GM06990 (cell line): ENCODE measurements around the gene OR2F1.

ENCODE experiments used
- DNase-seq: peaks from one replicate; pipeline ENCODE4 v3.0.0-alpha.2; 2011; ENCODE audit not compliant: insufficient read length; ENCODE audit errors: extremely low read depth
- H3K27me3 ChIP-seq: replicated peaks from 2 replicates; pipeline ENCODE4 v1.6.0; 2011; ENCODE audit warnings: low read length; ENCODE audit not compliant: control insufficient read depth, insufficient read depth
- H3K36me3 ChIP-seq: 2 replicates; pipeline ENCODE4 v1.5.1; 2011; ENCODE audit warnings: low read length; ENCODE audit not compliant: control insufficient read depth, insufficient read depth
- H3K4me3 ChIP-seq: replicated peaks from 2 replicates; pipeline ENCODE4 v1.5.1; 2011; ENCODE audit warnings: low read depth, mild to moderate bottlenecking, control low read depth, low read length
- TF ChIP-seq, protein P1 (sequence below): IDR thresholded peaks from 2 replicates; pipeline ENCODE4 v1.5.1; 2011; ENCODE audit warnings: low read length, control low read depth, mild to moderate bottlenecking, inconsistent platforms; ENCODE audit not compliant: insufficient read depth, poor library complexity, severe bottlenecking

OR2F1 gene

DNA sequence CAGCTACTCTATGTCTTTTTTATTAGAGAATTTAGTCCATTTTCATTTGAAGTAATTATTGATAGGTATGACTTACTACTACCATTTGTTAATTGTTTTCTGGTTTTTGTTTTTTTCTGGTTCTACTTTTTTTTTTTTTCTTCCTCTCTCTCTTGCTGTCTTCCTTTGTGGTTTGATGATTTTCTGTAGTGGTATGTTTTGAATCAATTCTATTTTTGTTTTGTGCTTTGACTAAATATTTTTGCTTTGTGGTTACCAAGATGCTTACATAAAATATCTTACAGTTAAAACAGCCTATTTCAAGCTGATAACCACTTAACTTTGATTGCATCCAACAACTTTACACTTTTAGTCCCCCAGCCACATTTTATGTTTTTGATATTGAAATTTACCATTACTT lies 22.9 kb upstream of the OR2F1 start:
- no peaks in the 10 kb centered on the region for H3K36me3 ChIP-seq
- no peak for DNase-seq
- no peaks in the 10 kb centered on the region for H3K27me3 ChIP-seq
- H3K4me3 ChIP-seq: no peak overlapping the region
- TF ChIP-seq, protein P1, sequence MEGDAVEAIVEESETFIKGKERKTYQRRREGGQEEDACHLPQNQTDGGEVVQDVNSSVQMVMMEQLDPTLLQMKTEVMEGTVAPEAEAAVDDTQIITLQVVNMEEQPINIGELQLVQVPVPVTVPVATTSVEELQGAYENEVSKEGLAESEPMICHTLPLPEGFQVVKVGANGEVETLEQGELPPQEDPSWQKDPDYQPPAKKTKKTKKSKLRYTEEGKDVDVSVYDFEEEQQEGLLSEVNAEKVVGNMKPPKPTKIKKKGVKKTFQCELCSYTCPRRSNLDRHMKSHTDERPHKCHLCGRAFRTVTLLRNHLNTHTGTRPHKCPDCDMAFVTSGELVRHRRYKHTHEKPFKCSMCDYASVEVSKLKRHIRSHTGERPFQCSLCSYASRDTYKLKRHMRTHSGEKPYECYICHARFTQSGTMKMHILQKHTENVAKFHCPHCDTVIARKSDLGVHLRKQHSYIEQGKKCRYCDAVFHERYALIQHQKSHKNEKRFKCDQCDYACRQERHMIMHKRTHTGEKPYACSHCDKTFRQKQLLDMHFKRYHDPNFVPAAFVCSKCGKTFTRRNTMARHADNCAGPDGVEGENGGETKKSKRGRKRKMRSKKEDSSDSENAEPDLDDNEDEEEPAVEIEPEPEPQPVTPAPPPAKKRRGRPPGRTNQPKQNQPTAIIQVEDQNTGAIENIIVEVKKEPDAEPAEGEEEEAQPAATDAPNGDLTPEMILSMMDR: no peak

DNA sequence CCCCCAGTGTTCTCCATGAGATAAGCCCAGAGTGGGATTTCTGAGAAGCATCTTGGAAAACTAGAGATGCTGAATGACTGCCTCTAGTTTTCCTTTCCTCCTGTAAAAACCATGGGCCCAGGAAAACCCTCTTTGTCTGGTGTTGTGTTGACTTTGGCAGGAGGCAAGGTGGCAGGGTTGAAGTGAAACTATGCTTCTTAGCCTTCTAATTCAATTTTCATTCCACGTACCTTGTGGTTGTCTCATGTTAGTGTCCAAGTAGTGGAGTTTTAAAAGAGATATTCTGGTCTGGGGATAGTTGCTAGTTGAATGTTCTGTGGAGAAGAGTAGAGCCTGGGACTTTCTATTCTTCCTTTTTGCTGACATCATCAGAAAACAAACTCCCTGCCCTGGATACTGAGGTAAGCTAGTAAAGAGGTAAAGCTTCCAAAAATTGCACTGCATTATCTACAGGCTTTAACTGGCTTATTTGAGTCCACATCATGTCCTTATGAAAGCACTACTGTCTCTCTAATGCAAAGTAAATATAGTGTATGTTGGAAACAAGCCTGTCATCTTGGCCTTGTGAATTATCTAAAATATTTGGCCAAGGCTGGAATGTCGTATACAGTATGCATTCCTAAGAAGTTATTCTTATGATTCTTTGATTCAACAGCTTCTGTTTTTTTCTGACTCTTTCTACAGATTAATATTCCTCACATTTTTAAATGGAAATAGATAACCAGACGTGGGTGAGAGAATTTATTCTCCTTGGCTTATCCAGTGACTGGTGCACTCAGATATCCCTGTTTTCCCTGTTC lies 19.9 kb upstream of the OR2F1 start, which contains the start of gene OR2F2:
TSS of gene OR2F2 (plus strand) at position 708 of the 800 bp plus-strand sequence. CDS start at position 708, 0 bp downstream.
- Histone ChIP-seq H3K4me3 (no peak within 1 kb of the TSS), H3K27me3 (no peaks in the 10 kb centered on the region), H3K36me3 (no peaks in the 10 kb centered on the region)
- TF ChIP-seq, protein P1: no peak
- DNase-seq: no peak

DNA sequence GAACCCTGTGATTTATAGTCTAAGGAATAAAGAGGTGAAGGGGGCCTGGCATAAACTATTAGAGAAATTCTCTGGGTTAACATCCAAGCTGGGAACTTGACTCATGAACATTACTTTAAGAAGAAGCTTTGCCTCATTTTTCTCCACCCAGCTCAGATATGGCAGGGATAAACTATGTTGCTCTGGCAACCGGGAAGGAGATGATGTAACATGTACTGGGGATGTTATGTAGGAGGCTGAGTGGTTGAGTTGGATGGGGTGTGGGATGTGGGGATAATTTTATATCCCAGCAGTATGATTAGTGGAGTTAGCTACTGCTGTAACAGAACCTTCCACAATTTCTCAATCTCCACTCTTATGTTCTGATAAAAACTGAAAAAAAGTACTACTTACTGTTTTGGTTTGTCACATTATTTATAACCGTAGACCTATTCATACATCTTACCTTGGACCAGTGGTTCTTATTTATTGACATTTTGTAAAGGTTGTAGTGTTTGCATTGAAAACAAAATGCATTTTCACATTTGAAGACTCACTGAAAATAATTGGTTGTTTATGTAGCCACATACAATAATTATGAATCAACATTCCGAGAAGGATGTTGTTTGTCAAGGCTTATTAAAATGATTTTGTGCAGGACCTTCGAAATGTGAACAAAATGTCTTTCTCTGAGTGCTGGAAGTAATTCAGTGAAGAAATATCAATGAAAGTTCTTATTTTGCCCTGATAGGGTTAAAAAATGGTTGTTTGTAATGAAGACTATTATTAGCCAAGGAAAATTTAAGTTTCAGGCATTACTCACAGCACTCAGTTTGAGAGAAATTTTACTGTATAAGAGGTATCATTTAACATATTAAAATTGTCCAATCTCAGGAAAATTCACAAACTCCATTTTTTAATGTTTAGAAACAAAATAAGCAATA lies 18.3 kb upstream of the OR2F1 start:
- H3K4me3 ChIP-seq: no peak overlapping the region
- no peak for DNase-seq
- no peaks in the 10 kb centered on the region for H3K36me3 ChIP-seq
- TF ChIP-seq, protein P1: no peak
- no peaks in the 10 kb centered on the region for H3K27me3 ChIP-seq

DNA sequence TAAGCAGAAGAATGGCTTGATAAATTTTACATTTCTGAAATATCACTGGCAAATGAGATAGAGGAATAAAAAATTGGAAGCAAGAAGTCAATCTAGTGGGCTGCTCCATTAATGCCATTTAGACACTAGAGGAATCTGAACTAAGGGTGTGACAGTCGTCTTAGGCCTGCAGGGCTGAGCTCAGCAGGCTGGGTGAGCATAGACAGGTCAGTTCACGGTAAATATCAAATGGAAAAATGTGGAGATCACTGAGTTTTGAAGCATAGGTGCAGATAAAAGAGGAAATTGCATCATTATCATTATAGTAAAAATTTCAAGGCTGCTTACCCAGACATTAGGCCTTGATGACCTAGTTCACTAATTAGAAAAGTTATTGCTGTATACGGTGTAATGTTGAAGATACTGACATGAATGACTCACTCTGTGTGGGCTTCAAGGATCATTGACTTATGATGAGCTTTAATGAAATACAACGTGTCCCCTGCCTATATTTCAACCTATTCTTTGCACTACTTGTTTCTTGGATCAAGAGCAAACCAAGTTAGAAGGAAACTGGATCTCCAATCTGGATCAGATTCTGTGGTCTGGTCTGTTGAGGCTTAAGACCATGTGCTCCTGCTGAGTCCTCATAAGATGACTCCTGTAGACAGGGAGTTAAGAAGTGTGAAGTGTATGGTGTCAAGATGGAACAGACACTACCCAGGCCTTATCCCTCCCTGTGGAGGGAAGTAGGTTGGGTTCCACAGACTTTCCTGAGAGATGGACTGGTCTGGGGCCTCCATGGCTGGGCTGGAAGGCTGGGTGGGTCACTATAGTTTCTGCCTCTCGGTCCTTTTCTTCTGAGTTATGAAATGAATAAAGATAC lies 16.0 kb upstream of the OR2F1 start:
- DNase-seq: no peak
- Histone ChIP-seq H3K27me3 (no peaks in the 10 kb centered on the region), H3K4me3 (no peak overlapping the region), H3K36me3 (no peaks in the 10 kb centered on the region)
- TF ChIP-seq, protein P1: no peak

DNA sequence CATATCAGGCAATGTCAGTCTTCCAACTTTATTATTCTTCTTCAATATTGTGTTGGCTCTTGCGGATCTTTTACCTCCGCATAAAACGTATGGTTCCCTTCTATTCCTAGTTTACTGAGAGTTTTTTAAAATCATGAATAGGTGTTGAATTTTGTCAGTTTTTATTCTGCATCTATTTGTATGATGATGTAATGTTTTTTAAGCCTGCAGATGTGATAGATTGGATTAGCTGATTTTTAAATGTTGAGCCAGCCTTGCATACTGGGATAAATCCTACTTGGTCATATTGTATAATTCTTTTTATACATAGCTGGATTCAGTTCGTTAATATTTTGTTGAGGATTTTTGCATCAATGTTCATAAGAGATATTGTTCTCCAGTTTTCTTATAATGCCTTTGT lies 9.2 kb upstream of the OR2F1 start:
- no peak for DNase-seq
- H3K27me3 ChIP-seq: no peaks in the 10 kb centered on the region
- TF ChIP-seq, protein P1: no peak
- no peaks in the 10 kb centered on the region for H3K36me3 ChIP-seq
- no peak overlapping the region for H3K4me3 ChIP-seq
